Measurements from ENCODE around the gene C12orf56.

Gene C12orf56, protein sequence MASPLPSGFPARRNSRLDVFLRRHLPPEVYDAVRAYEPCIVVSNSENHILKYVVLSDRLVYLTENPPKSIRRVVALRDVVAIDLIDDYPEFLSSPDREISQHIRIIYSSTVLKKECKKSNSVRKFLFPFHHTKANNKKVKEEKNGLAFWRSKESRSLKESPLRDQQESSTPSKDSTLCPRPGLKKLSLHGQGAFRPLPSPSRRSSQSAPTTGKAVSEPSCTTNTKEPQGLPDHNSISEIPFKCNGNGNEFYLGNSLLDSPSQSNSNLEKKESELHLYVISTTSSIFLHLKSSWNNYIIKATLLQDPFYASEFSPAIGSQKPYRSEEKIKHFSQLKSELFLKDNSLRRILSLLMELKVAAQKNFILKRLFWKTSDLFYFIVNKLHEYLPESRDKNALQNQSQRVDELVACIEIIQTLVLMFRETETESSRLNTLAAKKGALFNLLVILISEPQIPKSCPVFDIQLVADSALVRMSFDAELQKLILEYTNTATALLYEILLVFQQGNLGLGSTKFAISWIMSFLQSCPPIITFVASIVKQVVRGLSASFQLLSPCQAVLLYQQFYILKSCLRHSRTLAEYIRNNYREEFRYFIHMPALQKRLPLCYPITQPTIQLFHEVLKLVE

DNA sequence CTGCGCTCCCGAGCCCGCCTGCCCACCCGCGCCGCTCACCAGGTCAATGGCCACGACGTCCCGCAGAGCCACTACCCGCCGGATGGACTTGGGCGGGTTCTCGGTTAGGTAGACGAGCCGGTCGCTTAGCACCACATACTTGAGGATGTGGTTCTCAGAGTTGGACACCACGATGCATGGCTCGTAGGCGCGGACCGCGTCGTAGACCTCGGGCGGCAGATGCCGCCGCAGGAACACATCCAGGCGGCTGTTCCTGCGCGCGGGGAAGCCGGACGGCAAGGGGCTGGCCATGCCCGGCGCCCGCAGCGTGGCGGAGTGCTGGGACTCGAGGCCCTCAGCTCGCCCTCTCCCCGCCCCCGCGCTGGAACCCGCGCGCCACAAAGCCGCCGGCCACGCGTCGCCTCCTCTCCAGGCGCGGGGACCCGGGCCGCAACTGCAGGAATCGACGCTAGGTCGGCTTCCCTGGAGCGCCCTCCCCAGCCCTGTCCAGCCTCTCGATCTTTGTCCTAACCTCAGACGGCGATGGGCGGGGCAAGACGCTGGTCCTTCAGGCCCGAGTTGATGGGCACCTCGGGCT lies at the start of gene C12orf56:
Gene C12orf56 (minus strand): TSS at position 484 of the 577 bp plus-strand sequence. CDS start 193 bp downstream, at position 291.
- DNase-seq (ENCODE audit: low read depth in 2 of 2) = no peak

DNA sequence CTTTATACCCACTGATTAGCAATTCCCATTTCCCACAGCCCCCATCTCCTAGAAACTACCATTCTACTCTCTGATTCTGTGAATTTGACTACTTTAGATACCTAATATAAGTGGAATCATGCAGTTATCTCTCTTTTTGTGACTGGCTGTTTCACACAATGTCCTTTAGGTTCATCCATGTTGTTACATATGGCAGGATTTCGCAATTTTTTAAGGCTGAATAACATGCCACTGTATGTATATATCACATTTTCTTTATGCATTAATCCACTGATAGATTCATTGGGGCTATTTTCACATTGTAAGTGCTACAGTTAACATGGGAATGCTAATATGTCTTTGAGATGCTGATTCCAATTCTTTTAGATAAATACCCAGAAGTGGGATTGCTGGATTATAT lies 49.5 kb upstream of the C12orf56 start:
- DNase-seq (ENCODE audit: low read depth in 2 of 2) = no peak

DNA sequence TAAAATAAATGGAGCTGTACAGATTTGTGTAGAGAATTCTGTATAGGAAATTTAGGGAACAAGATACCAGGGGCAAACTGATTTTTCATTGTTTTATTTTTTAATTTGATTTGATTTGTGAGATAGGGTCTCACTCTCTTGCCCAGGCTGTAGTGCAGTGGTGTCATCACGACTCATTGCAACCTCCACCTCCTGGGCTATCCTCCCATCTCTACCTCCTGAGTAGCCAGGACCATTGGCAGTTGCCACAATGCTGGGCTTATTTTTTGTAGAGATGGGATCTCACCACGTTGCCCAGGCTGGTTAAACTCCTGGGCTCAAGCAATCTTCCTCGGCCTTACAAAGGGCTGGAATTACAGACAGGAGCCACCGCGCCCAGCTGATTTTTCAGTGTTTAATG lies 43.4 kb upstream of the C12orf56 start:
- DNase-seq (ENCODE audit: low read depth in 2 of 2) = no peak

DNA sequence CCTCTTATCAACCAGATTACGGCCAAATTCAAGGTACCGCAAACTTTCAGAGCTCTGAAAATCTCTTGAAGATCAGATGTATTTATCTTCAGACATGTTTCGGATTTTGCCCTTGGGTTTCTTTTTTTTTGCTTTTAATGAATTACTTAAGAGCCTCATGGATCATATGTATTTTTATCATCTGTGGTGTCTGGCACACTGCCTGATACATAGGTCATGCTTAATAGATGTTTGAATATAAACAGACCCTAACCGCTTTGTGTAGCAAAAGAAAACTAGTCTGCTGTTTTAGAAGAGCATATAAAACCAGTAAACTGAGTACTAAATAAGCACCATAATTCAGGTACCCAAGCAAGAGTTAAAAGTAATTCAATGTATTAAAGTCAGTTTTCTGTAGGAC lies 41.2 kb upstream of the C12orf56 start:
- no peak for DNase-seq (ENCODE audit: low read depth in 2 of 2)

DNA sequence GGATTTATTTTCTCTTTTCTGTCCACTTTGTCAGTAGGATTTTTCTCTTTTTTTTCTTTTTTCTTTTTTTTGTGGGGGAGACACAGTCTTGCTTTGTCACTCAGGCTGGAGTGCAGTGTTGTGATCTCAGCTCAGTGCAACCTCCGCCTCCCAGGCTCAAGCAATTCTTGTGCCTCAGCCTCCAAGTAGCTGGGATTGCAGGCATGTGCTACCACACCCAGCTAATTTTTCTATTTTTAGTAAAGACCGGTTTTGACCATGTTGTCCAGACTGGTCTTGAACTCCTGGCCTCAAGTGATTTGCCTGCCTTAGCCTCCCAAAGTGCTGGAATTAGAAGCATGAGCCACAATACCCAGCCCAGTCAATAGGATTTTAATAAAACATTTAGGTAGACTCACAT lies 40.3 kb upstream of the C12orf56 start:
- DNase-seq (ENCODE audit: low read depth in 2 of 2) = no peak

DNA sequence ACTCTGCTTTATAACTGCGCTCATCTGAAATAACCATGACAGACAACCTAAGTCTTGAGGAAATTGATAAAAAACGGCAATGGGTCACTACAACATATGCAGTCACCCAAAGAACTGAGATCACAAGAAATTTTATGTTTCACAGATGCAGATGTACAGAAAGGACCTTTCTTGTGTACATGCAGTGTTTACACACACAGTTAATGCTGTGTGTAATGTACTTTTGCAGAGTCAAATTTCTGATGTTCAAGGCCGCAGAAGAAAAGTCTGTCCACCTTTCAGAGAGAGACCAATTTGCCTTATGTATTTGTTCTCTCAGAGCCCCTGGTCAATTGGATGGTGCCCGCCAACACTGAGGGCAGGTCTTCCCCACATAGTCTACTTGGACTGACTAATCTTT lies 38.4 kb upstream of the C12orf56 start:
- DNase-seq (ENCODE audit: low read depth in 2 of 2) = no peak

DNA sequence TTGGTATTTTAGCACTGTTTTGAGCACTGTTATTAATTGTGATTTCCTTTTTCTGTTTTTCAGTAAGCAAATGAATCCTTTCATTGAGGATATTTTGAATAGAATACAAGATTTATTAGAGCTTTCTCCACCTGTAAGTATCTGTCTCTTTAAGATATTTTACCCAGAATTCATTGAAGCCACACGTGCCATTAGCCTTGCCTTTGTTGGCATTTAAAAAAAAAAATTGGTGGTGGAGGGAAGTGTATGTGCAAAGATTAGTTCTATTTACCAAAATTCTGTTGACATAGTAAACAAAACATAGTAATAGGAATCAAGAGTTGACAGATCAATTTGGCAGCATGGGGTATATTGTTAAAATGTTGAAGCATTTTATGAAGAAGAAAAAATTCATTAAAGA lies 37.4 kb upstream of the C12orf56 start:
- no peak for DNase-seq (ENCODE audit: low read depth in 2 of 2)

DNA sequence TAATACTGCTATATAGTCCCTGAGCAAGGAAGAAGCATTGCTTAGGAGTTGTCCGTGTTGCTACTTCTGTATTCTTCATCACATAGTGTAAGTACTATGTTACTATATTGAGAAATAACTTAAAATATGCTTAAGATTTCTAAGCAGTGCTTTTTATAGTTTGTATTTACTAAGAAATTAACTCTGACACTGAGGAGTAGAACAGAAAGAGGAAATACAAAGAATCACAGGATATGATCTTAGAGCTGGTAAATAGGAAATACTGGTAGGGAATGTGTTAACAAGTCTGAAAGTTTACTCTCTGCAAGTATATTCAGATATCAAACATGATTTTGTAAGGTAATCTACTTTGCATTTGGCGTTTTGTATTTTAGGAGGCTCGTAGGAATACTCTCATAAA lies 29.1 kb upstream of the C12orf56 start:
- DNase-seq (ENCODE audit: low read depth in 2 of 2) = no peak

DNA sequence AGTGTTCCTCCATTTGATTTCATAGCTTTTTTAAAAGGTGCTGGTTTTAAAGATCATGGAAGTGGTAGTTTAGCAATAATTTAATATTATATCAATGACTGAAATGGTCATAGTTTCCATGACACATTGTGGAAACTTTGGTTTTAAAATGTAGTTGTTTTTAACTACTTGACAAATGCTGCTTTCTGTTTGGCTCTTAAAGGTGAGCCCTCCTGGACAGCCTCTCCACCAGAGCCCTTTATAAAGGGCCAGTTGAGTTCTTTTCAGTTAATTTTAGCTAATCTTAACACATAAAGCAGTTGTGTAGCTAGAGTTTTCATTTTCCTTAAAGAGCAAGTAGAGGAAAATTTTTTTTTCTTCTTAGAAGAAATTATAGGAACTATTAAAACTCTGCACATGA lies 27.7 kb upstream of the C12orf56 start:
- no peak for DNase-seq (ENCODE audit: low read depth in 2 of 2)

DNA sequence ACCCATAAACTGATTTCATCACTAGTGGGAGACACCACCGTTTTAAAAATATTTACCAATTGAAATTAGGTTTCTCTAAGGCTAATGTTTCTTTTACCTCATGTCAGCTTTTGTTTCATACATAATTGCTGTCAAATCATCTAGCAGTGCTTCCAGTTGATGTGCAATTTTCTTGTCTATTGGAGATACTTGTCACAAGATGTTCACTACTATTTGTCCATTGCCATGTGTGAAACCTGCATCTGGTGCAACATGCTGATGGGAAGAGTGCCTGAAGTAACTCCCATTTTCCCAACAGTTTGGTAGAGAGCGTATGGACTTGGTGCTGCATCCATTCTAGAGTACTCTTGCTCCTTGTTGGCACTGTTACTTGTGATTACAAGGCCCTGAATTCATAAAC lies 23.3 kb upstream of the C12orf56 start:
- DNase-seq (ENCODE audit: low read depth in 2 of 2) = no peak

DNA sequence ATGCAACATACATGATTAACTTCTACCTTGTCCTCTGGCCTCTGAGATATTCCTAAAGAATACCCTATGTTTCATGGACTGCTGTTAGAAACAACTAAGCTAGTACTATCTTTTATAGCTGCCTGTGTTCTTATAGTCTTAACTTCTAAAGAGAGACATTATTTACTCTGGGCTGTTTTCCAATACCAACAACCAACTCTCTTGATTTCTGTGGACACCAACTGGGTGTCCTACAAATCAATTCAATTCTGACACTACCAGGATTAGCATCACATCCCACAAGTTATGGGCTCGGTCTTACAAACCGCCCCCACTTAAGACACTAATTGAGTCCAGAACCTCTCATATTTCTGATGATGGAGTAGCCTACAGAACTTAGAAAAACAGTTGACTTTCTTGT lies 21.9 kb upstream of the C12orf56 start:
- DNase-seq (ENCODE audit: low read depth in 2 of 2) = no peak

DNA sequence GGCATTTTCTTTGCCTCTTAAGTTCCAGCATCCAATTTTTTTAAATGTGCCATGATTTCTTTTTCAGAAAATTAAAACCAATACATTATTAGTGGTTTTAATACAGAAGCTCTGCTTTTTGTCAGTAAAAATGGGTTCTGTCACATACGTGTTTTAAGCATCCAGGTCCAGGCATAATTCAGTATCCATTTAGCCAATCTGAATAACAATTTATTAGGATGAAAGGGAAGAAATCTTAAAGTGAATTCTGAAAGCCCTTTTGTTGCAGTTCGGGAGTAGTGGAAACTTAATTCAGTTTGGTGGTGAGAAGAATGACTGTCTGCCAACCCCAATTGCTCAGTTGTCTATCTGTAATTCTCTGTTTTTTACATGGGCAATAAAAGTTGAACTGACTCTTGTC lies 20.9 kb upstream of the C12orf56 start:
- no peak for DNase-seq (ENCODE audit: low read depth in 2 of 2)

DNA sequence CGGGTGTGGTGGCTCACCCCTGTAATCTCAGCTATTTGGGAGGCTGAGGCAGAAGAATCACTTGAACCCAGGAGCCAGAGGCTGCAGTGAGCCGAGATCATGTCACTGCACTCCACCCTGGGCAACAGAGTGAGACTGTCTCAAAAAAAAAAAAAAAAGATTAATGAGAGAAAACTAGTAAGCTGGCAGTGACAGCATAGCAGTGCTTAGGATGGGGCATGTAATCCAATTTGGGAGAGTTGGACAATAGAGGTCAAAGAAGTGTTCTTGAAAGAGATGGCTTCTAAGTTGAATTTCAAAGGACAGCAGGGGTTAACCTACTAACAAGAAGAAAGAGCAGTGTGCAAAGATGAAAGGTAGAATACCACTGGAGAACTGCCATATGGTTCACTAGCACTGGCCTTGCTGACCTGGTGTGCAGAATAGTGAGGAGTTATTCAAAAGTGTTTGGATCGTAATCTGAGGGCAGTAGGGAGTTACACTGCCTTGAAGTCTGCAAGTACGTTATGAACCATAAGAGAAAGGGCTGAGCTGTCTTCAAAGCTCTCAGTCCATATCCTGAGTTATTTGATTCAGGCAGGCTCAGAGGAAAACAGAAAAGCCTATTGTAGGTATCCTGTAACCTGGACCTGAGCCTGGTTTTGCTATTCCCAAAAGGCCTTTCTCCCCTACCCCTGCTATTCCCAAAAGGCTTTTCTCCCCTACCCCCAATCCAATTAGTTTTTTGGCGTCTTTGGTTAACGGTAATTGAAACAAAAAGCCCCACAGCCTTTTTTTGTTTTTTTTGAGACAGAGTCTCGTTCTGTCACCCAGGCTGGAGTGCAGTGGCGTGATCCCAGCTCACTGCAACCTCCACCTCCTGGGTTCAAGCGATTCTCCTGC lies 17.0 kb upstream of the C12orf56 start:
- no peak for DNase-seq (ENCODE audit: low read depth in 2 of 2)

DNA sequence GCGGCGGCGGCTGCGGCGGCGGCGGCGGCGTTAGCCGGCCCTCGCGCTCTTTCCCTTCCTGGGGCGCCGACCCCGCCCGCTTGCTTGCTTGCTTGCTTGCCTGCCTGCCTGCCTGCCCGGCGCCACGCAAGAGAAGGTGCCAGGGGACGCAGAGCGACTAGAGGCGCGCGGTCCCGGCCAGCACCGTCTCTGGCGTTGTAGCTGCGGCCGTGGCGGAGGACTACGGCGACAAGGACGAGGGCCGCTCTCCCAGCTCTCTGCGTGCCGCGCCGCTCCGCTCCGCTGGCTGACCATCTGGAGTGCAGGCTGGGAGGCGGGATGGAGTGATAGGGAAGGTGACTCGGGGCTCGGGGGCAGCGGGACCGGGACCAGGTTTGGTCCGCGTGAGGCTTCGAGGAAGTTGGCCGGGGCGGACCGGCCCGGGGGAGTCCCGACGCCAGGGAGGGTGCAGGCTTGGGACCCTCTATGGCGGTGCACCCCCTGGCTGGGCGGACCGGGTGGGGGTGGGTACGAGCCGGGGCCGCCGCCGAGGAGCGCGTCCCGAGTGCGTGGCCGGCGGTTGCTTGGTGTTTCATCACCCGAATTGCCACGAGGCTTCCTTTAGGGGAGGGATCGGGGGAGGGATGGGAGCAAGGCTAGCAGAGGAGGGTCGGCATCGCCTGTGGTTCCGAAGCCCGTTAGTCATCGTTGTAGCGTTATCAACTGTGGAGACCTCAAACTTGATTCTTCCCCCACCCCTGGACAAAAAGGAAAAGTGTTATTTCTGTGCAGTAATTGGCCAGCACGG lies 14.1 kb upstream of the C12orf56 start:
- peak; percentile 62 for DNase-seq (ENCODE audit: low read depth in 2 of 2)

DNA sequence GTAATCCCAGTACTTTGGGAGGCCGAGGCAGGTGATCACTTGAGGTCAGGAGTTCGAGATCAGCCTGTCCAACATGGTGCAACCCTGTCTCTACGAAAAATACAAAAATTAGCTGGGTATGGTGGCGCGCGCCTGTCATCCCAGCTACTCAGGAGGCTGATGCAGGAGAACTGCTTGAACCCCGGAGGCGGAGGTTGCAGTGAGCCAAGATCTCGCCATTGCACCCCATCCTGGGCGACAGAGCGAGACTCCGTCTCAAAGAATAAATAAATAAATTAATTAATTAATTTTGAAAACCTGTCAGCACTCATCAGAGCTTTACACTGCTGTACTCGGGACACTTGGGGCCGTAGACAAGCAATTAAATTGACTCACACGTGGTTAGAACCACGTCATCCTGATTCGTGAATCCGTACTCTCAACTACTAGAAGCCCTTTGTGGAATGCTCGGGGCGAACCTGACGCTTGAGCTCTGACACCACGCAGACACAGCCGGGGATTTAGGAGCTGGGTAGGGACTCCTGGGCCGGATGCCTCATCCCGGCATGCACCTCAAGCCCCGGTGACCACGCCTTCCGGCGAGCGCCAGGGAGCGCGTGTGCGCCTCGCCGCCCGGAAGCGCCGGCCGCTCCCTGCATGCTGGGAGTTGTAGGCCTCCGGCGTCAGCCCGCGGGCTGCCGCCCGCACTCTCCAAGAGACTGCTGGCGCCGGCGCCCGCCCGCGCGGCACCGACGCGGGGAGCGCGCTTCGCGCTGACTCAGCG lies 13.3 kb upstream of the C12orf56 start, which contains the start of gene XPOT:
Gene XPOT (plus strand): TSS at position 686 of the 763 bp plus-strand sequence. CDS start 5,644 bp downstream, outside the sequence.
- peak; percentile 81 to 91 for DNase-seq (ENCODE audit: low read depth in 2 of 2)

DNA sequence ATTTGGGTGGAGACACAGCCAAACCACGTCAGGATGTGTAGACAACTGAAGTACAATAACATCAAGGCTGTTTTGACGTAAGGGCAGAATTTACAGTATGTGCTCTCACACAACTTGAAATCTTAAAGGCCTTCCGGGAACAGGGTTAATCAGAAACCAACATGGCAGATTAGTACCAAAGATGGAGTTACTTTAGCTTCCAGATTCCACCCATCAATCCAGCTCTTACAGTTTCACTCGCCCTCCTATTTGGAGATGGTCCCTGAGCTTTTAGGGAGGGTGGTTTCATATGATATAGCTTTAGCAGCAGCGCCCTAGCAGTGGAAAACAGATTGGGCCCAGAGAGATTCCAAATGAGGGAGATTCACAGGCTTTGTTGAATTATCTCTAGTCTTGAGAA lies 11.6 kb upstream of the C12orf56 start:
- DNase-seq (ENCODE audit: low read depth in 2 of 2) = no peak

DNA sequence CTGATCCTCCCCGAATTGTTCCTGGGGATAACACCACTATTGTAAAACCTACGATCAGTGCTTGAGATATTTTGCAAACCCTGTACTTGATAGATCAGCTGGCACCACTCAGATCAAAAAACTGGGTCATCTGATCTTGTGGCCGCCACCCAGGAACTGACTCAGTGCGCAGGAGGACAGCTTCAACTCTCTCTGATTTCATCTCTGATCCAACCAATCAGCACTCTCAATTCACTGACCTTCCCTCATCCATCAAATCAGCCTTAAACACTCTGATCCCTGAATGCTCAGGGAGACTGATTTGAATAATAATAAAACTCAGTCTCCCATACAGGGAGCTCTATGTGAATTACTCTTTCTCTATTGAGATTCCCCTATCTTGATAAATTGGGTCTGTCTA lies 9.5 kb upstream of the C12orf56 start:
- DNase-seq (ENCODE audit: low read depth in 2 of 2) = peak in 1 of 2 donors; percentile 26

DNA sequence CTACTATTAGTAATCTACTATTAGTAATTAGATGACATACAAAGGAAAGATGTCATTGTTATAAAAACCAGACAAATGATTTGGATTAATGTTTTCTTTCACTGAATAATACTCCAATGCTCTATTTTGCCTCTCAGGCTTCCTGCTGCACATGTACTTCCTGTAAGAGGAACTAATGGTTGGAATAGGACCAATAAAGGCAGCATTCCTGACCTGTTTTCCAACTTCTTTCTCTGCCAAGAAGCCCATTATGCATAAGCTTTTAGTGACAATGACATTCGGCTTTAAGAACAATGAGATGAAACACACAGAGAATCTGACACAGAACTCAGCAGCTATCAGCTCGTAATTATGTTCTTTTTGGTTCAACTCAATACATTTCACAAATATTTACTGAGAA lies 5.2 kb upstream of the C12orf56 start:
- no peak for DNase-seq (ENCODE audit: low read depth in 2 of 2)

DNA sequence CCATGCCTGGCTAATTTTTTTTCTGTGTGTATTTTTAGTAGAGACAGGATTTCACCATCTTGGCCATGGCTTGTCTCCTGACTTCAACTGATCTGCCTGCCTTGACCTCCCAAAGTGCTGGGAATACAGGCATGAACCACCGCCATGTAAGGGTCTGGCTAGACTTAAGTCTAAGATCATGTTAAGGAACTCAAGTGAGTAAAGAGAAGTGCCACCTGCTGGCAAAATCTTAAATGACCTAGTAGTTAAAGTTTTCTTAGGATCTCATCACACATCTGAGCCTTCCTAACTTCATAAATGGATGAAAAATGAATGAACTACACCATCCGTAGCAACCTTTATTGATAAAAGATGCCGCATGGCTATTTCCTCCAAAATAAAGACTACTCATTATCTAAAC lies 1.7 kb upstream of the C12orf56 start:
- no peak for DNase-seq (ENCODE audit: low read depth in 2 of 2)

DNA sequence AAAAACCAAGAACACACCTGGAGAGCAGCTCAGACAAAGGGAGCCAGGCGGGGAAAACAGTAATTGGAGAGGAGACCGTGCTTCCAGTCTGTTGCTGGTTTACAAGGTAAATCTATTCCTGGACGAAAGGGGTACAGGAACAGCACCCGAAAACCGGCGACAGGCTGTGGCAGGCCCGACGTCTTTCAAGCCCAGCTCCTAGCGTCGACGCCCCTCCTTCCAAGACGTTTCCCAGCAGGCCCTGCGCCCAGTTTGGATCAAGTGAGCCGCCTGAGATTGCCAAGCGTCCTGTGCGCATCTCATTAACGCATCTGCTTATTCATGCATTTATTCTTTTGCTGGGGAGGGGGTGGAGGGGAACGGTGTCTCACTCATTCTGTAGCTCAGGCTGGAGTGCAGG lies 1.4 kb downstream of the C12orf56 start:
- no peak for DNase-seq (ENCODE audit: low read depth in 2 of 2)

Measured in stimulated activated CD4-positive, alpha-beta T cell treated with anti-CD3 and anti-CD28 coated beads, Interleukin-4, amount 100 ng/mL, for 48 hours (primary cell).